Tibial nerve (tissue), 4 donors: ENCODE results near the gene TMEM201.

Experiments used
- EP300 ChIP-seq, 2 donors: sonication (generic); formaldehyde crosslinking; IDR thresholded peaks; one replicate each; pipeline ENCODE4 v1.6.1; 2017; ENCODE audit warnings: antibody characterized with exemption in 2 of 2, mild to moderate bottlenecking in 1 of 2
- POLR2A ChIP-seq, 2 donors: fragments of 450-650 bp; IDR thresholded peaks; one replicate each; pipeline ENCODE4 v1.6.1; 2017; ENCODE audit warnings: antibody characterized with exemption in 2 of 2, mild to moderate bottlenecking in 2 of 2, moderate library complexity in 2 of 2
- TF ChIP-seq, protein P1 (sequence below), 5 experiments: fragments of 200-600 bp in 3 of 5; fragments of 450-650 bp in 2 of 5; sonication (generic) in 3 of 5; IDR thresholded peaks; one replicate each; pipeline ENCODE4 v1.5.1; 2016 to 2019; ENCODE audit warnings: antibody characterized with exemption in 5 of 5, mild to moderate bottlenecking in 3 of 5, moderate library complexity in 2 of 5

DNA sequence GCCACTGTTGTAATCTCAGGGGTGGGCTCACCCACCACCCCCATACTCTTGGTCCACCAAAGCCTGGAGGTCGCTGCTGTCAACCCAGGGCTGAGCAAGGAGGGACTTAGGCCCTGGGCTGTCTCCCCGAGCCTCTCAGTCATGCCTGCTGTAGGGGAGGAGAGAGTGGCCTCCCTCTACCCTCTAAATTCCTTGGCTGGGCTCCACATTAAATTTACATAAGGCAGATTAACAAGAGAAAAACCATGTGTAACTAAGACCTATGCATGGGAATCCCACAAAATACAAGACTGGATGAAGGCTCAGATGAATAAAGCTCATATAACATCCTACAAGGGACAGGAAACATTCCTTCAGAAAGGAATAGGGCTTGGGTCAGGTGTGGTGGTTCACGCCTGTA, 61.1 kb downstream of the TMEM201 start:
- TF ChIP-seq, protein P1, sequence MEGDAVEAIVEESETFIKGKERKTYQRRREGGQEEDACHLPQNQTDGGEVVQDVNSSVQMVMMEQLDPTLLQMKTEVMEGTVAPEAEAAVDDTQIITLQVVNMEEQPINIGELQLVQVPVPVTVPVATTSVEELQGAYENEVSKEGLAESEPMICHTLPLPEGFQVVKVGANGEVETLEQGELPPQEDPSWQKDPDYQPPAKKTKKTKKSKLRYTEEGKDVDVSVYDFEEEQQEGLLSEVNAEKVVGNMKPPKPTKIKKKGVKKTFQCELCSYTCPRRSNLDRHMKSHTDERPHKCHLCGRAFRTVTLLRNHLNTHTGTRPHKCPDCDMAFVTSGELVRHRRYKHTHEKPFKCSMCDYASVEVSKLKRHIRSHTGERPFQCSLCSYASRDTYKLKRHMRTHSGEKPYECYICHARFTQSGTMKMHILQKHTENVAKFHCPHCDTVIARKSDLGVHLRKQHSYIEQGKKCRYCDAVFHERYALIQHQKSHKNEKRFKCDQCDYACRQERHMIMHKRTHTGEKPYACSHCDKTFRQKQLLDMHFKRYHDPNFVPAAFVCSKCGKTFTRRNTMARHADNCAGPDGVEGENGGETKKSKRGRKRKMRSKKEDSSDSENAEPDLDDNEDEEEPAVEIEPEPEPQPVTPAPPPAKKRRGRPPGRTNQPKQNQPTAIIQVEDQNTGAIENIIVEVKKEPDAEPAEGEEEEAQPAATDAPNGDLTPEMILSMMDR (IDR thresholded peaks at IDR 0.05) = no peak
- TF ChIP-seq POLR2A (IDR thresholded peaks at IDR 0.05) (no peak), EP300 (IDR thresholded peaks at IDR 0.05) (no peak)
